GDM1 (cell line): ENCODE data around the gene LAMA3.
"Not testable (repeated sequence)": the region's sequence is repeated elsewhere in the genome, so short reads cannot be mapped to it uniquely, and the experiment has no call there.

ENCODE experiments used
- DNase-seq: peaks from one replicate; lab custom pipeline; 2025; lab: John Stamatoyannopoulos, UW

Gene LAMA3

DNA sequence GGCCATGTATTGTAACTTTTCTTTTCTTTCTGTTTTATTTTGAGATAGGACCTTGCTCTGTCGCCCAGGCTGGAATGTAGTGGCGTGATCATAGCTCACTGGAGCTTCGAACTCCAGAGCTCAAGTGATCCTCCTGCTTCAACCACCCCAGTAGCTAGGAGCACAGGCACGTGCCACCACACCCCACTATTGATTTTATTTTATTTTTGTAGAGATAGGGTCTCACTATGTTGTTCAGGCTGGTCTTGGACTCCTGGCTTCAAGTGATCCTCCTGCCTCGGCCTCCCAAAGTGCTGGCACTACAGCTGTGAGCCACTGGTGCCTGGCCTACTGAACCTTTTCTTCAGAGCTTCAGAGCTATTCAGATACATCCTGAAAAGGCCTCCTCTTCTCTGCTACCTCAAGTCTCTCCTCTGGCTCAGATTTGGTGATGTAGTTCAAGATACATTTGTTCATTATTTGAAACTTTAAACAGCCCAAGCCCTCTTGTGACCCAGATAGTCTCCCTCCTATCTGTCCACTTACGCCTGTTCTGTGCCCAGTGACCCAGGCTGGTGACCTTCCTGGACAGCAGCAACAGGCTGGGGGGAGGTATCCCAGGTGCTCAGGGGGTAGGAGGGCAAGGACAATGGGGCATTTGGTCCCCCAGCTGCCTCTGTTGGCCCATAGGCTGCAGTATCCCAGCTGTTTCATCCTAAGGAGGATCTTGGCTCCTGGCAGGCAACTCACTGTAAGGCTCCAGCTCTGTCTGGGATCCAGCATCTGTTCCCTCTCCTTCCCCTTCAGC lies 38.6 kb downstream of the LAMA3 start:
- no peak for DNase-seq

DNA sequence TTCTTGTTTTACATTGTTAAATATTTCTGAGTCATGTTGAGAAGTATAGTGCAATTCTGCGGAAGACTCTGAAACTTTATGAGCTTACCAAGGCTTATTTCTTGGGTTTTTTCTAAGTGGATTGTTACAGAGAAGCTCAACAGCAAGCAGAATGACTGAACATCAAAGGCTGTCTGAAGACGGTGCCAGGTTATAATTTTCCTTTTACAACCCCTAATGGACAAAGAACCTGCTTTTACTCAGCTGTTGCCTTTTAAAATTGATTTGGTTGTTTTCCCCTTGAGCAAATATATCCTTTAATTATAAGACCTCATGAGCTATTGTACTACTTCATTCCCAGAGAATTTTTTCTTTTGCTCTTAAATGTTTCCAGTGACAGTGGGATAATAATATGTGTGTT lies 41.6 kb downstream of the LAMA3 start:
- no peak for DNase-seq

DNA sequence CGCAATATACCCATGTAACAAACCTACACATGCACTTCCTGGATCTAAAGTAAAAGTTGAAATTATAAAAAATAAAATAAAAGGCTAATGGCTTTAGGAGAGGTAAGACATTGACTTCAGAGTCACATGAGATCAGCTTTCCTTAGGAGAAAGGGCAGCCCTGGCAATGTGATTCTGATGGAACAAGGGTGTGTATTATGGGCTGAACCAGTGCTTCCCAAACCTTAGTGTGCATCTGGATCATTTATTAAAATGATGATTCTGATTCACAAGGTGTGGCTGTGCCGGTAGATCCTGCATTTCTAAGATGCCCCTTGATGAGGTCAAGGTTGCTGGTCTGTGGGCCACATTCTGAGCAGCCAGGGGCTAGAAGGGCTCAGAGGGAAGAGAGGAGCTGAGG lies 42.6 kb downstream of the LAMA3 start:
- no peak for DNase-seq

DNA sequence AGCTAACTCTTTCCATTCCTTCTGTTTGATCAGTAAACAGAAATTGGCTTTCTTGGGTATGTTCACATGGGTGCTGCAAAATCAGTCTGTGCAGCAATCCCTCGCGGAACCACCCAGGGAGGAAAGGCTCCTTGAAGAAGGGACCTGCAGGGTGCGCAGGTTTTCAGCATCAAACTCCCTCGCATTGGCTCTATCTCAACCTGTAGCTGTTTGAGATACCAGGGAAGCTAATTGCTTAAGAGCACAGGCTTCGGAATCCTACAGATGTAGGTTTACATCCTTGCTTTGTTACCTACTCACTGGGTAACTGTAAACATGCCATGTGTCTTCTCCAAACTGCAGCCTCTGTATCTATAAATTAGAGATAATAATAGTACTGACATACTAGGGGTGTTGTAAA lies 43.2 kb downstream of the LAMA3 start:
- no peak for DNase-seq

DNA sequence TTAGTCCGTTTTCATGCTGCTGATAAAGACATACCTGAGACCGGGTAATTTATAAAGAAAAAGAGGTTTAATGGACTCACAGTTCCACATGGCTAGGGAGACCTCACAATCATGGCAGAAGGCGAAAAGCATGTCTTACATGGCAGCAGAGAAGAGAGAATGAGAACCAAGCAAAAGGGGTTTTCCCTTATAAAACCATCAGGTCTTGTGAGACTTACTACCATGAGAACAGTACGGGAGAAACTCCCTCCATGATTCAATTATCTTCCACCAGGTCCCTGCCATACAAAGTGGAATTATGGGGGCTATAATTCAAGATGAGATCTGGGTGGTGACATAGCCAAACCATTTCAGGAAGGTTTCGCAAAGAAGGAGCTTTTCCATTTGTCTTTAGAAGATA lies 44.0 kb downstream of the LAMA3 start:
- DNase-seq, result not testable (repeated sequence)

DNA sequence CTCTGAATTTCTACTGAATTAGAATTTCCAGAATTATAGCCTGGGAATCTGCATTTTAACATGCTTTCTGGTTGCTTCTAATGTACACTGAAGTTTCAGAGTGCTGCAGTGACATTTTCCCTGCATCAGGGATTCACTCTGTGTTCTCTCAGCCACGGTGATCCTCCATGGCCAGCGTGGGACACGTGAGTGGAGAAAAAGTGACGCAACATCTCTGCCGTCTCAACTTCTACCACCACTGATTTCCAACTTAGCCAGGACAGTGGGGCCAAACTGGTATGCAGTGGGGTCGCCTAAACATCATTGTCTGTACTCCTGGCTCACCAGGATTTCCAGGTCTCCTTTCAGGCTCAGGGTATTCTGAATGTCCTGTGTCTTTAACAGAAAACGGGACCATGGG lies 44.6 kb downstream of the LAMA3 start:
- no peak for DNase-seq

DNA sequence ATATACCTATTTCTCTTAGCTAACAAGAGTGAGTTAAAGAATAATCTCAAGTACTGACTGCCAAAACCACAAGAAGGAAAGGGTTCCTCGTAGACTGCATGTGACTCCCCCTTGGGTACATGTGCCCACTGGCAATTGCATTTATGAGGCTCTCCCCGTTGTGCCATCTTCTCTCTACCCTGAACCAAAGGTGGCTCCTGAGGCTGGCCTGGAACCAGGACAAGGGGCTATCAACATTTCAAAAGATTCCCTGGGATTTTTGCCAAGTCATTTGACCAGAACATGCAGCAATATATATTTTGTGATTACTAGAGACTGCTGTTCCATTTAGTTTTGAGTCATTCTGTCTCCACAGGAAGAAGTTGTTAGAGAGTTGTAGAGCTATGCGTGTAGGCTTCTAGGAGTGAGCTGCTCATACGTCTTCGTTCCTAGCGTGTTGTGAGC lies 45.8 kb downstream of the LAMA3 start:
- DNase-seq, result no peak

DNA sequence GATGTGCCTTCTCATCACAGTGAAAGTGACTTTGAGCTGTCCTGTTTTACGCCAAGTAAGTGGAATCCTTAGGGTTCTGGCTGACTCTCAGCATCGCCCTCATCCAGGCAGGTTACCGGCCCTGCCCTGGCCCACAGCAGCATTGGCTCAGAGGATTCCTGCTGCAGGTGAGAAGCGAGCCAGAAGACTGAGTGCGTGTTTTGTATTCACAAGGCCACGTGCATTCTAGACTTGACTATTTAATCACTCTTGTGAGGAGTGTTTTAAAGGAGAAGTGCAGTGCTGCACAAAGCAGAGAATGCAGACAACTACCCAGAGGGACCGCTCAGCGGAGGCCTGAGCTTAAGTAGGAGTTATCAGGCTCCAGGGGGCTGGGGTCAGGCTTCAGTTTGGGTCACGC lies 48.3 kb downstream of the LAMA3 start:
- DNase-seq, result no peak

DNA sequence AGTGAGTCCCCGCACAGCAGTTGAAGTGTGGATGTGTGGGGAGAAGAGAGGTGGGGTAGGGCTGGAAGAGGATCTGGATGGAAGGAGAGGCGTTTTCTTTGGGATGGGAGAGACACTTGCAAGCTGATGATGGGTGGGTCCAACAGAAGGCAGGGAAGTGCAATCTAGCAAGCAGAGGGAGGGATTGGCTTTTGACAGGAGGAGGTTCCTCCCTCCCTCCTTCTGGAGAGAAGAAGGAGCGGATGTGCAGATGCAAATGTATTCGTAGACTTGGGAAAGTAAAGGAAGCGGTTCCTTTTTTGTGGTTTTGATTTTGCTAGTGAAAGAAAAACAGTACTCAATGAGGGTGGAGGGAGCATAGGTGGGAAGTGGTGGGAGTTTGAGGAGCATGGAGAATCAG lies 48.9 kb downstream of the LAMA3 start:
- no peak for DNase-seq

DNA sequence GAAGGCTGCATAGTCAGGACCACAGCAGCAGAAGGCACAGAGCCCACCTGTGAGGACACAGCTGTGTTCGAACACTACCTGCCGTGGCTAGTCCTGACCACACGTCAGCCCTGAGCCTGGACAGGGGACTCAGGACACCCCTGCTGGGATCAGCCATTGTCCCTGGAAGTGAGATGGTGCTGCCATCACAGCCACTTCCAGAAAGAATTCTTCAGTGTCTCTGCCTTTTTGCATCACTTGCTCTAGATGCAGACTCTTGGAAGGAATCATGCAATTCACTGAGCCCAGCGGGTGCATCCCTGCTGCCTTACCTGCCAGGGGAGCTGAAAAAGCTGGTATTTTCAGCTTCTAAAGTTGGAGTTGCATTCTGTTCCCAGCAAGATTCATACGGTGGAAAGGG lies 49.3 kb downstream of the LAMA3 start:
- no peak for DNase-seq

DNA sequence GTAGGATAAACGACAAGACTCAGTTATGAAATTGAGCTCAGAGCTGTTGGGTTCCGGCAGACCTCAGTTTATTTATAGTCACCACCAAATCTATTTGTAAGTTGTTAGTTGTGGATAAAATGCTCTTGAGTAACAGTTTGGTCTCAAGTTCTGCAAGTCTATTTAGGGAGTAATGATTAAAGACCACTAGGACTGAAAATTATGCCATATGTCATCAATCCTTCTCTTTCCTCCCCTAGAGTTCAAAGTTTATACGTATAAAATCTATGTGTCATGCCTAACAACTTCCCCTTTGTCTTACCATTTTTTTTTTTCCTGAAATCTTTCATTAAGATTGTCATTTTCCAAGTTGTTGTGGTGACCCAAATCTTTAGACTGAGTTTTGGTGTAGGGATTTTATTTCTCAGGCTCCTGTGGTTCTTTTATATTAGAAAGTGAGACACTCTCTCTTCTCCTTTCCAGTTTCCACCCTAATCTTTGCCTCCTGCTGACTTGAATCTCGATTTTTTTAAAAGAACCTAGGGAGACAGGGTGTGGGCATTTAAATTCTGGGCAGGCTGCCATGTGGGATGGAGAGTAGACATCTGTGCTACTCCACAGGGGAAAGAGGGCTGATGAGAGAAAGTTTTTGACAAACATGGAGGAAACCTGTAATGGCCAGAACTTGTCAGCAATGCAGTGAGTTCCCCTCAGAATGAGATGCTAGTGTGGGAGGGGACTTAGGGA lies 51.0 kb downstream of the LAMA3 start:
- DNase-seq, result no peak

DNA sequence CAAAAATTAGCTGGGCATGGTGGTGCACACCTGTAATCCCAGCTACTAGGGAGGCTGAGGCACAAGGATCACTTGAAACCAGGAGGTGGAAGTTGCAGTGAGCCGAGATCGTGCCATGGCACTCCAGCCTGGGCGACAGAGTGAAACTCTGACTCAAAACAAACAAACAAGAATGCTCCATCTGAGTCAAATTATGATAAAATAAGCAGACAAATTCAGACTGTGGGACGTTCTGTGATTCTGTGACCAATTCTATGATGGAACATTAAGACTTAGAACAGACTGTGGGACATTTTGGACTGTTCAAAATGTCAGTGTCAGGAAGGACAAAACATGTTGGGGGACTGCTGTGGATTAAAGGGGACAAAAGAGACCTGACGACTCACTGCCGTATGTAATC lies 52.7 kb downstream of the LAMA3 start:
- not testable (repeated sequence) for DNase-seq

DNA sequence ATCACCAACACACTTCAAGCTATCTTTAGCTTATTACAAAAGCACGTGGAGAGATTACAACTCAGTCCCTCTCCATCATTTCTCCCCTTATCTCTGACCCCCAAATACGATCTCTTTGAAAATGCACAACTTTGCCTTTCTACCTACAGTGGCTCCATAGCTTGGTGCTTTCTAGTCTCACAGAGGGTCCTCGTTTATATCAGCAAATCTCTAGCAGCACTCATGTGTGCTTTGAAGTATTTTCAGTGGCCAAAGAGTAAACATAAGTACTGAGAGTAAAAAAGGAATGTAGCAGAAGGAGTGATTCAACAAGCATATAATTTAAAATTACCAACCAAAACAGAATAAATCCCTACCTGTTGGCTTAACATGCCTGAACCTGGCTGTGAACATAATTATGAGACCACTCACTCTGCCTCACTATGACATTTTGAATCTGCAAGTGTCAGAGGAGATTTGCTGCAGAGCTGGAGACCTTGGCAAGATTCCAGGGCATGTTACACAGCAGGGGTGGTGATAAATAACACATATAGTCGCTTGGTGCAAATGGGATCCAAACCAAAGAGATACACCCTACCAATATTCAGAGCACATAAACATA lies 54.6 kb downstream of the LAMA3 start:
- no peak for DNase-seq

DNA sequence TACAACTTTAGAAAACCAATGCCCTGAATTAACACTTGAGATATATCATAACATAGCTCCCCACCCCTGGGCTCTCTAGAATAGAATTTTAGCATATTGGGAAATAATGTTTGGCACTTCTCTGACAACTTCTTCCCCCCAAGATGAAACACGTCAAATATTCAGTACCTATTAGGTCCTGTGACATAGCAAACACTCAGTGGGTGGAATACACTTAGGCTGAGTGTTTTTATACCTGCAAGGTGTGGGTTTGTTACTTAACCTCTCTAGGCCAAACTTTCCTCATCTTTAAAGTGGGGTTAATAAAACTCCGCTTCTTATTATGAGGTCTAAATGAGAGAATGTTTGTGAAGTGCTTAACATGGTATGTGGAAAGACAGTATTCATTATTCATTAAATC lies 56.1 kb downstream of the LAMA3 start:
- DNase-seq, result no peak

DNA sequence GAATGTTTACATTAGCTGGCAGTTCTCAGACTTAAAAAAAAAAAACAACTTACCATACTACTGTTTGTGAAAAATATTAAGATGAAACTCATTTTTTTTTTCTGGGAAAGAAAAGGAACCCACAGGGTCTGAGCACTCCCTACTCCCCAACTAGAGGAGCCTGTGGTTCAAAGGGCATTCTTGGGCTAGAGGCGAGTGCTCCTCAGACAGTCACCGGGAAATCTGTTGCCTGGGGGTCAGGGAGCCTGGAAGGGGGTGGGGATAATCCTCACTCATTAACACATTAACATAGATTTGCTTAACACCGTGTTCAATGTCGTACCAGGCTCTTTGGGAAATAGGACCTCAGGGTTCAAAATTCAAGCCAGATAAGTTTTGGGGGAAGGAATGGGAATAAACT lies 57.6 kb downstream of the LAMA3 start:
- no peak for DNase-seq

DNA sequence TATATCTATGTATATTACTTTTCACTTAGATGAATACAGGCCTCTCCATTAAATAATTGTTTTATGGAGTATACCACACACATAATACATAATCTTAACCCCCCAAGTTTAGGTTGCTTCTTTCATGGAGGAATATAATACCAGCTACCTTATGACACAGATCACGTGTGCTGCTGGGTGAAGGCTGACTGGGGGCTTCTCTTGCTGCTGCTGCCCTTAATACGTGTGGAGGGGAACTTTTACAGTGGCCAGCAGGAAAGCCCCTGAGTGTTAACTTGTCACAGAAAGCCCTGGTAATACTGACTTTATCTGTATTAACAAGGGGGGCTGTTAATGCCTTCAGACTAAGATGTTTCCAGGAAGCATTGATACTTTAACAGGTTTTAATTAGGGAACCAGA lies 63.1 kb downstream of the LAMA3 start:
- no peak for DNase-seq

DNA sequence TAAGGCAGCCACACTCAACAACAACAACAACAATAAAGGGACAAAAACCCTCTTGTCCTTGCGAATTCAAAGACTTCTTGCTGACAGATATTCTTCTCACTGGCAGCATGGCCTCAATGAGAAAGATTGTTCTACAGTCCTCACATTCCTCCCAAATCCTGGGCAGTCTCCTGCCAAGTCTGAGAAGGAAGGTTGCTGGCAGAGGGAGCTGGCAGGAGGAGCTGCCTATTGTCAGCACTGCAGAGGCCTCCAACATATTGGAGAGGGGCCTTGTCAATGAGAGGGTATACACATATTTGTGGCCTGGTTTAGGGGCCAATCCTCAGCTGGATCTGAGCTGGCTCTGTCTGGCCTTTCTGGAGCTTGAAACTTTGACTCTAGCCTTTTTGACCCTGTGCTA lies 63.5 kb downstream of the LAMA3 start:
- no peak for DNase-seq

DNA sequence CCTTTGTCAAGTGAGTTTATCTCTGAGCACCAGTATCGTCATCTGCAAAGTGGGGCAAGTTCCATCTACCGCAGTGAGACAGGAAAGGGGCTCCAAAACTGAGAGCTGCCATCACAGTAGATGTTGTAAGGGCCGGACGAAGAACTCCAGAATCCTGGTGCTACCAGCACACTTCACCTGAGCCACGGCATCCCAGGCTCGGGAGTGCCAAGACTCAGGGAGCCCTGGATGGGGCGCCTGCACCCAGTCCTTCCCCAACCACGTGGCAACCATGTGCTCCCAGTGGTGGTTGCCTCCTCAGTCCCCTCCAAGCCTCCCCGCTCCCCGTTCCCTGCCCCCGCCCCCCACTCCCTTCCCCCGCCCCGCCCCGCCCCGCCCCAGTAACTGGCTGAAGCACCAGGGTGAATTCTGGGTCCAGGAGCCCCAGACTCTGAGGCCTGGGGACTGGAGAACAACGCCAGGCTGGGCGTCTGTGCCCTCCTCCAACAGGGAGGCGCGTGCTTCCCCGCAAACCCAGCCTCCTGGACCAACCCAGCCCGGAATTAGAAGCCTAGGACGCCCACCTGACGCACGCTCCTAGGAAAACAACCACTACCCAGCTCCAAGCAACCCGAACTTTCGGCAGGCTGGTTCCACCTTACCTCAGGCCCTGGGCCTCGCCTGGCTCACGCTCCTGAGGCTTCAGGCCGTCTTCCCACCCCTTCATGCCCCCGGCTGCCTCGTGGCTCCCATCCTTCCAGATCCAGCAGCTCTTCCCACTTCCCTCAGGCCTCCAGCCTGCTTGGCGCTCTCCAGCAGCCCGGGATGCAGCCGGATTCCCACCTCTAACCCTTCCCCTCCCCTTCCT lies 67.6 kb downstream of the LAMA3 start:
- DNase-seq, result no peak

DNA sequence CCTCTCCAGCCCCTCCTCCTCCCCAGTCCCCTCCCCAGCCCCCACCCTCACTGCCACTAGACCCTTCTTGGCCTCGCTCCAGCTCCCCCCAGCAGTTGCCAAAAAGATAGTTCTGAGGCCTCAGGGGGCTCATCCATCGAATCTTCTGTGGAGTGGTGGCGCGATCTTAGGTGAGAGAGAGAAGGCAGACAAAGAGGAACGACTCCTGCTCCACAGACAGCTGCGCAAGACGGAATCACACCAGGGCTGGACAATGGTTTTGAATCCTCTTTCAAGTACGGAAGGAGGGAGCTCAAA lies 68.1 kb downstream of the LAMA3 start:
- DNase-seq, result no peak

DNA sequence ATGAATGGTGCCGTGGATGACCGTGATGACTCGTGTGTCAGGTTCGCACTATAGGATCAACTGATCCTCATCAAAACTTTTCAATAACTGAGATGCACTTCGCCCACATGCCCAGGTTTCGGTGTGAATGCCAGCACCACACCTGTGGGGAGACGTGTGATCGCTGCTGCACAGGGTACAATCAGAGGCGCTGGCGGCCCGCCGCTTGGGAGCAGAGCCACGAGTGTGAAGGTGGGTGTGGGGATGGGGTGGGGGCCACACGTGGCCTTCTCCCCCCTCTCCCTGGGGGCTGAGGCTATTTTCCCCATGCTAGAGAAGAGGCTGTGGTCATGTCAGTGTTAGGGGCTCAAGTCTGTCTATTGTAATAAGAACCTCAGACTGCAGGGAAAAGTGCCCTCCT lies 69.0 kb downstream of the LAMA3 start:
- DNase-seq, result no peak

DNA sequence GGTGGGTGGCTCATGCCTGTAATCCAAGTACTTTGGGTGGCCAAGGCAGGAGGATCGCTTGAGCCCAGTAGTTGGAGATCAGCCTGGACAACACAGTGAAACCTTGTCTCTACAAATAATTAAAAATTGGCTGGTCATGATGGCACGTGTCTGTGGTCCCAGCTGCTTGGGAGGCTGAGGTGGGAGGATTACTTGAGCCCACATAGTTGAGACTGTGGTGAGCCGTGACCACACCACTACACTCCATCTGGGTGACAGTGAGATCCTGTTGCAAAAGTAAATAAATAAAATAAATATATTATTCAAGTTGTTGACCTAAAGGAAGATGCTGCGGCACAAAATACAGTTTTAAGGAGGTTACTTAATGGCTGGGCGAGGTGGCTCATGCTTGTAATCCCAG lies 72.7 kb downstream of the LAMA3 start:
- DNase-seq, result no peak

DNA sequence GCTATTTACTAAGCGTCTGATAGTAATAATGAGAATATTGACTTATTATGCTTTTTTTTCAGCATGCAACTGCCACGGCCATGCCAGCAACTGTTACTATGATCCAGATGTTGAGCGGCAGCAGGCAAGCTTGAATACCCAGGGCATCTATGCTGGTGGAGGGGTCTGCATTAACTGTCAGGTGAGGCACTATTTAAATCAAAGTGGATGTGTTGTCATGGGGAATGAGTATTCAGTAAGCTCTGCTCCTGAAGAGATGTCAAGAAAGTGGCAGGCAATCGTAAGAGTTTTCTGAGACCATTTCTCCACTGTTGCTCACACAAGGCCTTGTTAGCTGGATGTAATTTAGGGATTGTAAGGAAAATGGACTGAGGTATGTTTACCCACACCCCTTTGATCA lies 74.1 kb downstream of the LAMA3 start:
- no peak for DNase-seq

DNA sequence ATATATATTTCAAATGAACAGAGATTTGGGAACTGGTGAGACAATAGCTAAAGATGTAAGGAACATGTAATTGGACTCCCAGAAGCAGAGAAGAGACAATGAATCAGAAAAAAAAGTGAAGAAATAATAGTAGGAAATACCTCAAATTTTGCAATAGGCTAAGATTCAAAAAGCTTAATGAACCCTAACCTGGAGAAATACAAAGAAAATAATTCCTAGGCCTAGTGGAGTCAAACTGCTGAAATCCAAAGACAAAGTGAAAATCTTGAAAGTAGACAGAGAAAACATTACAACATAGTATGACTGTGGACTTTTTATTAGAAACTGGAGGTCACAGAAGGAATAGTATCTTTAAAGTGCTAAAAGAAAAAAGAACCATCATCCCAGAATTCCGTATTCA lies 76.7 kb downstream of the LAMA3 start:
- no peak for DNase-seq
